Measurements from ENCODE around the gene LTF.
"Not testable (repeated sequence)": the region's sequence is repeated elsewhere in the genome, so short reads cannot be mapped to it uniquely, and the experiment has no call there.

- not testable (repeated sequence) for TF ChIP-seq NBN (IDR thresholded peaks at IDR 0.05); CEBPZ (IDR thresholded peaks at IDR 0.05; ENCODE audit: low read depth, low read length); ZNF217 (IDR thresholded peaks at IDR 0.05); CTCF (IDR thresholded peaks at IDR 0.05 in 2 of 3, conservative IDR thresholded peaks at IDR 0.05 in 1 of 3; ENCODE audit: control insufficient read depth in 2 of 3, extremely low read depth in 1 of 3, insufficient read depth in 1 of 3, low read depth in 3 of 3, low read length in 3 of 3); EP300 (IDR thresholded peaks at IDR 0.05; ENCODE audit: borderline replicate concordance in 1 of 2, control insufficient read depth in 1 of 2, low read depth in 2 of 2, low read length in 2 of 2)
These were observed 33.8 kb downstream of the LTF start for GRCh38 chr3:46430879-46431278.

Measured in GM12878 (cell line).